AG10803 (cell line): Measurements from ENCODE around the gene ENAM.
"Not testable (repeated sequence)": the region's sequence is repeated elsewhere in the genome, so short reads cannot be mapped to it uniquely, and the experiment has no call there.

ENCODE experiments used
- DNase-seq: peaks from one replicate; pipeline ENCODE4 v3.0.0; 2010; ENCODE audit warnings: low read depth
- H3K4me3 ChIP-seq: 2 replicates; pipeline ENCODE4 v1.5.1; 2011; ENCODE audit warnings: mild to moderate bottlenecking, low read length, control low read depth
- CTCF ChIP-seq: conservative IDR thresholded peaks from 2 replicates; pipeline ENCODE4 v1.5.1; 2011; ENCODE audit warnings: mild to moderate bottlenecking, low read length, control low read depth, inconsistent platforms

ENAM gene

DNA sequence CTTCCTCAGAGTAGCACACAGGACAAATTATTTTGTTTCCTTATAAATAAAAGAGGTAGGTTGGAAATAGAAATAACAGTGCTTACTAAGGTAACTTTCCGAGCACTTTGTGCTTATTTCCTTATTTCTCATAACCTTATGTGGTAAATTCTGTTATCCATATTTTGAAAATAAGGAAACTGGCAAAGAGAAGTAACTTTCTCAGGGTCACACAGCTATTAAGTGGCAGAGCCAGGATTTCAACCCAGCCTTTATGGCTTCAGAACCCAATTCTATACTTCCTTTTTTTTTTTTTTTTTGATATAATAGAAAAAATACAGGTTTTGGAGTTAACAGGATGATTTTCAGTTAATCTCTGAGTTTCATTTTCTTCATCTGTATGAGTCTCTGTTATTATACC is 63.1 kb downstream of the ENAM start:
- H3K4me3 ChIP-seq, result no peak overlapping the region
- no peak for DNase-seq
- no peak for TF ChIP-seq CTCF

DNA sequence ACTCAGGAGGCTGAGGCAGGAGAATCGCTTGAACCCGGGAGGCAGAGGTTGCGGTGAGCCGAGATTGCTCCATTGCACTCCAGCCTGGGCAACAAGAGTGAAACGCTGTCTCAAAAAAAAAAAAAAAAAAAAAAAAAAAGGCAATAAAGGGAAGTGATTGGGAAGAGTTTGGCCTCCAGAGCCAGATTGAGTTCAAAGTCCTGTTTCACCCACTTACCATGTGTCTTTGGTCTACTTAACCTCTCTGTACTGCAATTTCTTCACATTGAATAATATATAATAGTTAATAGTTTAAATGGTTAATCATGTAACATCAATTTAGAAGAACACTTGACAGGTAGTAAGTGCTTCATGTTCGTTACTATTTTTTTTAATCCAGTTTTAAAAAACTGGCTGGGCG is 66.1 kb downstream of the ENAM start:
- not testable (repeated sequence) for H3K4me3 ChIP-seq, DNase-seq
